GM19240 (cell line): ENCODE data around the gene LRRC14B.
"Not testable (repeated sequence)": the region's sequence is repeated elsewhere in the genome, so short reads cannot be mapped to it uniquely, and the experiment has no call there.

Source experiments
- DNase-seq: peaks from one replicate; pipeline ENCODE4 v3.0.0; 2011; ENCODE audit warnings: low spot score; ENCODE audit not compliant: insufficient read length

LRRC14B gene

GRCh38 chr5:160173-160510, 31.2 kb upstream of the LRRC14B start:
- DNase-seq: no peak

- DNase-seq: no peak
These were observed 30.1 kb upstream of the LRRC14B start for GRCh38 chr5:160921-161802.

- DNase-seq: no peak
These were observed 29.5 kb upstream of the LRRC14B start for GRCh38 chr5:161803-162110.

GRCh38 chr5:162190-162564, 29.1 kb upstream of the LRRC14B start:
- DNase-seq: no peak

- no peak for DNase-seq
These were observed 28.5 kb upstream of the LRRC14B start for GRCh38 chr5:162565-163337.

GRCh38 chr5:163338-163620, 28.0 kb upstream of the LRRC14B start:
- no peak for DNase-seq

- DNase-seq: no peak
These were observed 27.5 kb upstream of the LRRC14B start for GRCh38 chr5:163841-164240.

GRCh38 chr5:164244-164643, 27.1 kb upstream of the LRRC14B start:
- DNase-seq: no peak

- DNase-seq: not testable (repeated sequence)
These were observed 26.5 kb upstream of the LRRC14B start for GRCh38 chr5:164783-165182.

- no peak for DNase-seq
These were observed 24.6 kb upstream of the LRRC14B start for GRCh38 chr5:166441-167372.

GRCh38 chr5:167511-167910, 23.8 kb upstream of the LRRC14B start:
- DNase-seq: no peak

GRCh38 chr5:167982-168660, 23.2 kb upstream of the LRRC14B start:
- no peak for DNase-seq

GRCh38 chr5:169071-169727, 22.1 kb upstream of the LRRC14B start:
- no peak for DNase-seq

- no peak for DNase-seq
These were observed 21.6 kb upstream of the LRRC14B start for GRCh38 chr5:169728-170094.

- no peak for DNase-seq
These were observed 20.1 kb upstream of the LRRC14B start for GRCh38 chr5:170971-171800.

GRCh38 chr5:171801-172331, 19.4 kb upstream of the LRRC14B start:
- DNase-seq: no peak

GRCh38 chr5:172421-172820, 18.9 kb upstream of the LRRC14B start:
- no peak for DNase-seq

GRCh38 chr5:172841-173251, 18.4 kb upstream of the LRRC14B start:
- no peak for DNase-seq

GRCh38 chr5:173392-174290, 17.7 kb upstream of the LRRC14B start:
- DNase-seq: no peak
